HG03095 (cell line): Measurements from ENCODE around the gene PPDPF.
A peak's percentile ranks its signal among the peaks of the same experiment; 100 is the strongest.

Experiments
- ATAC-seq: cut with Tn5 transposase; IDR thresholded peaks from one replicate; pipeline ENCODE4 v1.9.1; 2021; ENCODE audit warnings: moderate library complexity; ENCODE audit not compliant: unreplicated experiment

The PPDPF gene

GRCh38 chr20:63519668-63520503, 679 bp upstream of the PPDPF start:
- peak; percentile 34 for ATAC-seq

DNA sequence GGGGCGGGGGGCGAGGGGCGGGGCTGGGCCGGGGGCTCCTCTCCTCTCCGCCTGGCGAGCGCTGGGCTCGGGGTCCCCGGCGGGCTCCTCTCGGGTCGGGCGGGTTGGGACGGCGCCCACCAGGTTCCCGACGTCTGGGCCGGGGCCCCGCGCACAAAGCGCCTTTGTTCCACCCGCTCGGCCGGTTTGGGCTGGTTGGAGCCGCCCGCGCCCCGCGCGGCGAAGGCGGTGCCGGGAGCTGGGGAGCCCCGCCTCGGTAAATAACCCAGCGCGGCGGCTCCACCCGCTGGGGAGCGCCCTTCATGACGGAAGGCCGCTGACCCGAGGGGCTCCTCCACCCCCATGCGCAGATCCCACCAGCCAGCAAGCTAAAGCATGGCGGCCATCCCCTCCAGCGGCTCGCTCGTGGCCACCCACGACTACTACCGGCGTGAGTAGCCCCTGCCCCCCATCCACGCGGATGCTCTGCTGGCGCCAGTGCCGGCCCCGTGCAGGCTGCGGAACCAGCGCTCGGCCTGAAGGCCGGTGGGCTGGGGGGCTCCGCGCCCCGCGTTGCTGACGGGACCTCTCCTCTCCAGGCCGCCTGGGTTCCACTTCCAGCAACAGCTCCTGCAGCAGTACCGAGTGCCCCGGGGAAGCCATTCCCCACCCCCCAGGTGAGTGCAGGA, 503 bp downstream of the PPDPF start:
- peak; percentile 40 for ATAC-seq

DNA sequence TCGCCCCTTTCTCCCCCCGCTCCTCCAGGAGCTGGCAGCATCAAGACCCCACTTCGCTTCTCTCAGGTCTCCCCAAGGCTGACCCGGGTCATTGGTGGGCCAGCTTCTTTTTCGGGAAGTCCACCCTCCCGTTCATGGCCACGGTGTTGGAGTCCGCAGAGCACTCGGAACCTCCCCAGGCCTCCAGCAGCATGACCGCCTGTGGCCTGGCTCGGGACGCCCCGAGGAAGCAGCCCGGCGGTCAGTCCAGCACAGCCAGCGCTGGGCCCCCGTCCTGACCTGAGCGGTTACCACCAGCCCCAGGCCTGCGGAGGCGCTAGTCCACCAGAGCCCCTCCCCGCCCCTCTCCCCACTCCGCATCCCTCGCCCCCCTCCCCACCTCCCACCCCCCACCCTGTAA, 1.0 kb downstream of the PPDPF start:
- ATAC-seq, result no peak

DNA sequence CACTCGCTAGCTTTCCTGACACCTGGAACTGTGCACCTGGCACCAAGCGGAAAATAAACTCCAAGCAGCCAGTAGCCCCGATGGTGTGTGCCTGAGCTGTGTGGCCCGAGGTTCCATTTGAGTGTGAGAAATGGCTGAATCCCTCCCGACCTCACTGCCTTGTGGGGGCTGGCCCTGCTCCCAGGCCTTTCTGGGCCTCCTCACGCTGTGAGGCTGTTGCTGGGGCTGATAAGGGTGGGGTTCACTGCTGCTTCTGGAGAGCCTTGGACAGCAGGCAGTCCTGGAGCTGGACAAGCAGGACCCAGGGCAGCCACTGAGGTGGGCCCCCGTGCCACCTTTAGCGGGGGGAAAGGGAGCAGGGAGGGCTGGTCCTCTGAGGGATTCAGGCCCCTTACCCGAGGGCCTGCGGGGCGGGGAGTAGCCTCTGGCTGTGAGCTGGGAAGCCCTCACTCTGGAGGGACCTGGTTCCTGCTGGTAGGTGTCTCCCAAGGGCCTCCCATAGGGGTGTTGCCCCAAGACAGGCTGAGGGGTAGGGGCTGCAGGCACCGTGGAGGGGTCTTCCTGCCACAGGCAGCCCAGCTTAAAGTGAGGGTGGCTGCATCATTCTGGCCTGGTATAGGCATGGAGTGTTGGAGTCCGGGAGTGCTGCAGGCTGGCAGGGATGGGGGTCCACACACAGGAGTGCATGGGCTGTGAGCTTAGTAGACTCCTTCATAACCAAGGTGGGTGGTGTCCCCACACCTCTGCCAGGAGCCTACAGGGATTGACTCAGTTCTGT, 1.7 kb downstream of the PPDPF start:
- no peak for ATAC-seq

DNA sequence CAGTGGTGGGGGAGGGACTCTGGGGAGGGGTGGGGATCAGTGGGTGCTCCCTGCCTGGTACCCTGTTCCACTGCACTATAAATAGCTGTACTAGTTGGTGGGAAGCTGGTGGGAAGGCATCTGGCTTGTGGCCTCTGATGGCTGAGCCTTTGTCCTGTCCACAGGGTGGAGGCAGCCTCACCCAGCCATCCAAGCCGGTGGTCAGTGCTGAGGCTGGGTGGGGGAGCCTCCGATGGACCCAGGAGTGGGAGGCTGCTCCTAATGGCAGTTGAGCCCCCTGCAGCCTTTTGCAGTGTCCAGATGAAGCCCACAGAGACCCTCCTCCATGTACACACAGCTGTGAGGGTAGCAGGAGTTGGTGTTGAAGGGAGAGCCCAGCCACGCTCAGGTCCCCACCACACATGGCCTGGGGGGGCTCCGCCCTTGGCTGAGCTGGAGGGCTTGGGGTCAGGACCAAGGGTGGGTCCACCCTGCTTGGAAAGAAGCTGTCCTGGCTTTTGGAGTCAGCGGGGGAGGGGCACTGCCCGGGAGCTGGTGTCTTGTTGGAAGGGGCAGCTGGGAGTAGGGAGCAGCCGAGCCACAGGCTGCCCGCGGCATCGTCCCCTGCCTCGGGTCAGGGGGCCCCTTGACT, 2.5 kb downstream of the PPDPF start:
- ATAC-seq, result no peak

DNA sequence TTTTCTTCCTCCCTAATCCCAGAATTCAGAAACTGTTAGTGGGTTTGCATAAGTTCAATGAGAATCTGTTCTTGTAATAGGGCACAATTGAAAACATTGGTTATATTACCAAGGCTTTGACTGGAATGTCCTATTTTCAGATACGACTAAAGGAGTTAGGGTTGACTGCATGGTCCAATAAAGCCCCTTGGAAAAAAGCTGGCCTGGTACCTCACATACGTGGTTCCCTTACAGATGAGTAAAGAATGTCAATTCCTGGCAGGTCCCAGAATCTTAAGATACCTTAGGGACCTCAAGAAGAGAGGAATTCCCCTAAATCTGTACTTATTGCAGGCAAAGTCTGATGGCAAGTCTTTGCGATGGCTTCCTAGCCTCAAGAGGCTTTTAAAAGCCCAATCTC, 4.6 kb downstream of the PPDPF start:
- no peak for ATAC-seq

- ATAC-seq, result no peak
Observed at GRCh38 chr20:63525971-63526370, 5.4 kb downstream of the PPDPF start.

DNA sequence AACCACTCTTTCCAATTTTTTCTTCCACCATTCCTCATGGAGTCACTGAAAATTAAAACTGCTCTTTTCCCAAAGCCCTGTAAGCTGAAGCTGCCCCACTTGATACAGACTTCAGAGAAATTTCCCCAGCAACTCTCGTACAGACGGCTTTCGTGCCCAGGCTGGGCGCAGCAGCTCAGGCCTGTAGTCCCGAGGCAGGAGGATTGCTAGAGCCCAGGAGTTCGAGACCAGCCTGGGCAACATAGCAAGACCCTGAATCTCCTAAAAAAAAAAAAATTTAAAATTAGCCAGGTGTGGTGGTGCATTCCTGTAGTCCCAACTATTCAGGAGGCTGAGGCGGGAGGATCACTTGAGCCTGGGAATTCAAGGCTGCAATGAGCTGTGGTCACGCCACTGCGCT, 6.6 kb downstream of the PPDPF start:
- ATAC-seq, result no peak

GRCh38 chr20:63529180-63529860, 8.8 kb downstream of the PPDPF start:
- ATAC-seq, result no peak

- no peak for ATAC-seq
Observed at GRCh38 chr20:63529861-63530787, 9.6 kb downstream of the PPDPF start.

DNA sequence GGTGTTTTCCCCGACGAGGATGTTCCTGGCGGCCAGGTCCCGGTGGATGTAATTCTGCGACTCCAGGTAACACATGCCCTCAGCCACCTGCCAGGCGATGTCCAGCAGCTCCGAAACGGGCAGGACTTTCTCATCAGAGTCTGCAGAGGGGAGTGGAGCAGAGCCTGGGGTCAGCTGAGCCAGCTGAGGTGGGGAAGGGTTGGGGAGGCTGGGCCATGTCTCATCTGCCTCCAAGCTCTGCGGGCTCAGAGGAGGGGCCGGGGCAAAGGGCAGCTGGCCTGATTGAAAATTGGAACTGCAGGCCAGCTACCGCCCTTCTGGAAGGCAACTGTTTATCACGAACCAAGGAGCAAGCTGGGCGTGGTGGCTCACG, 10.2 kb downstream of the PPDPF start:
- no peak for ATAC-seq

DNA sequence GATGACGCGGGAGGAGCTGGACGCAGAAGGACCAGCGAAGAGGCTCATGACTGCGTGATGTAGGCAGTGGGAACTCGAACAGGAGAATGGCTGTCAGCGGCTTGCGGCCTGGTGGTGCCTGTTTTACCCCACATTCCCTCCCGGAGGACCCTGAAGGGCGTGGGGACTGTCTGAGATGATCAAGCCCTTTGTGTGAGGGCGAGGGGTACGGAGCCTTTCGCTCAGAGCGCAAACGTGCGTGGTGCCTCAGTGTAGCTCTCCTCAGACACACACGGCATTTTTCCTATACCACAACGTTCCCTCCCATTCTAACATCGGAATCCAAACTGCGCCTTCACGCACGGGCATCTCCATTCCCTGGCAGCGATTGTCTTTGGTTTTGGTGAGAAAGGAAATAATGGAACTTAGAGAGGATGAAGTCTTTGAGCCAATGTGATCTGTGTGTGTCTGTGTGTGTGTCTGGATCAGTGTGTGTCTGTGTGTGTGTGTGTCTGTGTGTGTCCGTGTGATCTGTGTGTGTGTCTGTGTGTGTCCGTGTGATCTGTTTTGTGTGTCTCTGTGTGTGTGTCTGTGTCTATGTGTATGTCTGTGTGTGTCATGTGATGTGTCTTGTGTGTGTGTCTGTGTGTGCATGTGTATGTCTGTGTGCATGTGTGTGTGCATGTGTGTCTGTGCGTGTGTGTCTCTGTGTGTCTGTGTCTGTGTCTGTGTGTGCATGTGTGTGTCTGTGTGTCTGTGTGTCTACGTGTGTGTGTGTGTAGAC, 11.3 kb downstream of the PPDPF start:
- no peak for ATAC-seq

DNA sequence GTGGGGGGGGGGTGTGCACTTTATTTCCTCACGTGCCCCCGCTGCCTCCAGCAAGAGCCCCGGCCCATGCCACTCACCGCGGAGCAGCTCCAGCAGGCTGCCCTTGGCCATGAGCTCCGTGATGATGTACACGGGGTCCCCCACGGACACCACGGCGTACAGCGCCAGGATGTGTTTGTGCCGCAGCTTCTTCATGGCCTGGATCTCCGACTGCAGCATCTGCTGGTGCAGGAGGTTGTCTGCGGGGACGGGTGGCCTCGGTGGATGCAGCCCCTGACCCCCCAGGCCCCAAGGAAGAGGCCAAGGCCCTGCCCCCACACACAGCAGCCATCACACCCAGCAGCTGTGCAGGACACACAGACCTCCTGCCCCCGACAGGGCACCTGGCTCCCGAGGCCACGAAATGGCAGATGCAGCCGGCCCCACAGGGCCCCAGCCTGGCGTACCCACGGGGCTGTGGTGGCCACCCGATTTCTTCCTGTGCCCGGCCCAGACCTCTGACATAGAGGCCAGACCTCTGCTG, 11.9 kb downstream of the PPDPF start:
- no peak for ATAC-seq

- ATAC-seq, result no peak
Observed at GRCh38 chr20:63533388-63533787, 12.8 kb downstream of the PPDPF start.

GRCh38 chr20:63533871-63534393, 13.4 kb downstream of the PPDPF start:
- ATAC-seq, result no peak

- no peak for ATAC-seq
Observed at GRCh38 chr20:63534427-63534830, 13.9 kb downstream of the PPDPF start.

DNA sequence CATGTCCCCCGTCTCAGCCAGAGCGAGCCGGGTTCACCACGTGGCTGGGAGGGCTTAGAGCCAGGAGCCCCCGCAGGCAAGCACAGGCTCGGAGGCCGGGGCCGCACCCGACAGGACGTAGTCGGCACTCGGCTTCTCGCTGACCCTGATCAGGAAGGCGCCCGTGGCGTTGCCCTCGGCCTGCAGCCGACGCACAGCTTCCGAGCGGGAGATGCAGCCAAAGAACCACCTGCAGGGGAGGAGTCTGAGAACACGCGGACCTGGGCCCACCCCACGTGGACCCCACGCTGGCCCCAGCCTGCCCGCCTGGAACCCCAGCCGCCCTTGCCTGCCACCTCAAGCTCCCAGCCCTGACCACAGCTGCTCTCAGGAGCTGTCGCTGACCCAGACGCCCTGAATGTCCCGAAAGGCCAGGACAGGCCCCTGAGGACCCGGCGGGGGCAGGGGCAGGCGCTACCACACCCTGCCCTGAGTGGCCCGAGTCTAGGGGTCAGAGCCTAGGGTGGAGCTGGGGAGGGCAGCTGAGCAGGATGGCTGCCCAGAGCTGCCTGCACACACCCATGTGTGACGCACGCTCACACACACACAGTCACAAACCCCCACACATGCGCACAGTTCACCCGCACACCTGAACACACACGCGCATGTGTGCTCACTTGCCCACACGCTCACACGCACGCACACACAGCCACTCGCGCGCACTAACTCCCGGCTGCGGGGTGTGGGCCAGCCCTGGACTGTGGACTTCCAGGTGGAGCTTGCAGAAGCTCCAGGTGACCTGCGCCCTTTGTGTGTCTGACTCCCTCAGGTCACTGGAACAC, 14.5 kb downstream of the PPDPF start:
- ATAC-seq, result no peak
